GF-D8 (cell line): ENCODE measurements around the gene S1PR1.
"Not testable (repeated sequence)": the region's sequence is repeated elsewhere in the genome, so short reads cannot be mapped to it uniquely, and the experiment has no call there.

Experiments used
- DNase-seq: peaks from one replicate; lab custom pipeline; 2025; lab: John Stamatoyannopoulos, UW

S1PR1 gene

DNA sequence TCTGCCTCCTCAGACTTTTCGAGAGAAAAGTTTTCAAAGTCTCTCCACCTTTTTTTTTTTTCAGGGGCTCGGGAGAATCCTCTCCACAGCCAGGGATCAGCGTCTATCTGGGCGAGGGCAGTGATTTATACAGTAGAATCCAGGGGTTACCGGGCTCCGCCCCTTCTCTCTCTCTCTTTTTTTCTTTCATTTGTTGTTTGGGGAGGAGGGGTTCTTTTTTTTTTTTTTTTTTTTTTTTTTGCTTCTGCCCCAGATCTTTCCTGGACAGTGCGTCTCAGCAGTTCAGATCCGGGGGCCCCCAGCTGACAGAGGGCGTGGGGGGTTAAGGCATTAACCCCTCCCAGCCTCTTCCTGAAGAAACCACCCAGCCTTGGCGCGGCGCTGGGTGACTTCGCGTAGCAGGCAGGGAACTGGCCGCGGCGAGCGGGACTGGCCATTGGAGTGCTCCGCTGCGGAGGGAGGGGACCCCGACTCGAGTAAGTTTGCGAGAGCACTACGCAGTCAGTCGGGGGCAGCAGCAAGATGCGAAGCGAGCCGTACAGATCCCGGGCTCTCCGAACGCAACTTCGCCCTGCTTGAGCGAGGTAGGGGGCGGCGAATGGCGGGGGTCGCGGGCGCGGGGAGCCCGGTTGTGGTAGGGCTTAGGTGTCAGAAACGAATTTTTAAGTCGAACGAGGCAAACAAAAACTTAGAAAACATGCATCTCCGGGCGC, at the start of gene S1PR1:
TSS of gene S1PR1 (plus strand) at position 504 of the 713 bp plus-strand sequence. CDS start 1,966 bp downstream, outside the sequence.
- DNase-seq: no peak

GRCh38 chr1:101187297-101187696, 49.5 kb upstream of the S1PR1 start:
- DNase-seq: no peak

DNA sequence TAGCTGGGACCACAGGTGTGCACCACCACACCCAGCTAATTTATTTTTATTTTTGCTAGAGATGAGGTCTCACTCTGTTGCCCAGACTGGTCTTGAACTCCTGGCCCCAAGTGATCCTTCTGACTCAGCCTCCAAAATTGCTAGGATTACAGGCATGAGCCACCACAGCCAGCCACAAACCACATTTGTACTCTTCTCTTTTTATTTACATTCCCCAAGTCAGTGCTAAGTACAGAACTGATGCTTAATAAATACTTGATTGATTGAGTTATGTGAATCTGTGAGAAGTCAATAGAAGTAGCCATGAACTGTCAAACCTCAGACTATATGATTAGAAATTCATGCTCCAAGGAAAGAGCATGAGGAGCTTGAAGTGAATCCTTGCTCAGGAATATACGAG, 48.5 kb upstream of the S1PR1 start:
- DNase-seq: no peak

DNA sequence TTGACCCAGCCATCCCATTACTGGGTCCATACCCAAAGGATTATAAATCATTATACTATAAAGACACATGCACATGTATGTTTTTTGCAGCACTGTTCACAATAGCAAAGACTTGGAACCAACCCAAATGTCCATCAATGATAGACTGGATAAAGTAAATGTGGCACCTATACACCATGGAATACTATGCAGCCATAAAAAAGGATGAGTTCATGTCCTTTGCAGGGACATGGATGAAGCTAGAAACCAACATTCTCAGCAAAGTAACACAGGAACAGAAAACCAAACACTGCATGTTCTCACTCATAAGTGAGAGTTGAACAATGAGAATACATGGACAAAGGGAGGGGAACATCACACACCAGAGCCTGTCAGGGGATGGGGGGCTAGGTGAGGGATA, 47.9 kb upstream of the S1PR1 start:
- not testable (repeated sequence) for DNase-seq

DNA sequence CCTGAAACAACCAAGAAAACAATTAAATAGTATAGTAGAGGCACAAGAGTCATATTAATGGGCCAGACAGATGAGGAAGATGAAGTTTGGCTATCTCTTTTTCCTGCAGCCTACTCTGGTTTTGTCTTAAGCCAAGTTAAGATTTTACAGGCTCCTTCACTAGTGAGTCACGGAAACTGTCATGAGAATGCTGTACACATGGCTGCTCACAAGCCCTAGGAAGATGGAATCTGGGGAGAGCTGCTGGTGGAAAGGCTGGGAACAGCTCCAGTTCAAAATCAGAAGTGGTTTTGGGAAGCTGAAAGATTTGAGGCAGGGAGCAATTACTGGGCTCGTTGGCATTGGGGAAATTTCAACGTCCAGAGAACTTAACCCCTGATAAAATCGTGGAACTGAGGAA, 46.4 kb upstream of the S1PR1 start:
- no peak for DNase-seq

GRCh38 chr1:101191049-101191448, 45.8 kb upstream of the S1PR1 start:
- no peak for DNase-seq

GRCh38 chr1:101193733-101194169, 43.1 kb upstream of the S1PR1 start:
- DNase-seq: no peak

DNA sequence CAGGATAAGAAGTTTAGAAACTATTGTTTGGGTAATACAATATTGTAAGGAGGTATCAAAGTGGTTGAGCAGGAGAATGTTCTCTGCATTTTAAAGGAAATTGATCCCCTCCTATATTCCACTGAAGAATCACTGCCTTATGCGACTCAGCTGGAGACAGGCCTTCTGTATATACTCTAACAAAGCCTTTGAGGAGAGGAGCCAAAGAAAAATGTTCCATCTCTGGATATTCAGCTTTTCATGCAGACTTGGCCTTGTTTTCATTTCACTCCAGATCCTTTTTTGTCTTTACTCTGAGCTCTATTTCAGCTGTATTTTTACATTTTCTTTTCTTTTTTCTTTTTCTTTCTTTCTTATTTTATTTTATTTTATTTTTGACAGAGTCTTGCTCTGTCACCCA, 42.1 kb upstream of the S1PR1 start:
- DNase-seq: no peak

DNA sequence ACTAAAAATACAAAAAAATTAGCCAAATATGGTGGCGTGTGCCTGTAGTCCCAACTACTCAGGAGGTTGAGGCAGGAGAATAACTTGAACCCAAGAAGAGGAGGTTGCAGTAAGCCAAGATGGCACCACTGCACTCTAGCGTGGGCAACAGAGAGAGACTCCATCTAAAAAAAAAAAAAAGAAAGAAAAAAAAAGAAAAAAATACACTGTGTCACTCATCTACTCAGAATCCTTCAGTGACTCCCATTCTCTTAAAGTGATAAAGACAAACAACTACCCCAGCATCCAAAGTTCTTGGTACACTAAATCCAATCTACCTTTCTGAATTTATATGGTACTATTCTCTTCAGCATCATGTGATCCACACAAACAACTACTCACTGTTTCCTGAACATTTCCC, 40.2 kb upstream of the S1PR1 start:
- no peak for DNase-seq

GRCh38 chr1:101198842-101199636, 37.8 kb upstream of the S1PR1 start:
- no peak for DNase-seq

DNA sequence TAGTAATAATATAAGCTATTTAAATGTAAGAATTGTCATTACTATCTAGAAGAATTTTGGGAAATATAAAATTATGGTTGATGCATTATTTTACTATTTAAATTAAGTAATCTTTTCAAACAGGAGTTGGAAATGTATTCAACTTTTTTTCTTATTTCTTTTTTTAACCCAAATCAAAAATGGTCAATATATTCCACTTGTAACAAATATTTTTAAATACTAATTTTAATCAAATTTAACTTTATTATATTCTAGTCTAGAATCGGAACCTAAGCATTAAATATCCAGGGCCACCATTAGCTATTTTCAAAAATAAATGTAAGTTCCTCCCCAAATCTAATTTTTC, 37.2 kb upstream of the S1PR1 start:
- no peak for DNase-seq

GRCh38 chr1:101200513-101200912, 36.3 kb upstream of the S1PR1 start:
- no peak for DNase-seq

- DNase-seq: no peak
Measured at GRCh38 chr1:101203820-101204540, 32.8 kb upstream of the S1PR1 start.

- no peak for DNase-seq
Measured at GRCh38 chr1:101205457-101205856, 31.4 kb upstream of the S1PR1 start.

GRCh38 chr1:101206139-101206538, 30.7 kb upstream of the S1PR1 start:
- not testable (repeated sequence) for DNase-seq

DNA sequence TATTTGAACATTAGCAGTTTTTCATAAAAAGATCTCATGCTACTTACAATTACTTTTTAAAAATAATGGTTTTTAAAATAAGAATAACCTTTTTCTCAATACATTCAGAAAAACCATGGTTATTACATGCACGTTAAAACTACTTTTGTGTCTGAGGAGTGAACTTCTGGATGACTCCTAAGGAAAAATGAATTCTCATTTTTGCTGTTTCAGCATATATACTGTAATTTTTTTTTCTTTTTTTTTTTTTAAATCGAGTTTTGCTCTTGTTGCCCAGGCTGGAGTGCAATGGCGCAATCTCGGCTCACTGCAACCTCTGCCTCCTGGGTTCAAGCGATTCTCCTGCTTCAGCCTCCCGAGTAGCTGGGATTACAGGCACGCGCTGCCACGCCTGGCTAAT, 29.5 kb upstream of the S1PR1 start:
- DNase-seq: not testable (repeated sequence)

GRCh38 chr1:101207891-101208290, 28.9 kb upstream of the S1PR1 start:
- DNase-seq: no peak

- no peak for DNase-seq
Measured at GRCh38 chr1:101215363-101216011, 21.3 kb upstream of the S1PR1 start.

- DNase-seq: no peak
Measured at GRCh38 chr1:101216623-101217022, 20.2 kb upstream of the S1PR1 start.

DNA sequence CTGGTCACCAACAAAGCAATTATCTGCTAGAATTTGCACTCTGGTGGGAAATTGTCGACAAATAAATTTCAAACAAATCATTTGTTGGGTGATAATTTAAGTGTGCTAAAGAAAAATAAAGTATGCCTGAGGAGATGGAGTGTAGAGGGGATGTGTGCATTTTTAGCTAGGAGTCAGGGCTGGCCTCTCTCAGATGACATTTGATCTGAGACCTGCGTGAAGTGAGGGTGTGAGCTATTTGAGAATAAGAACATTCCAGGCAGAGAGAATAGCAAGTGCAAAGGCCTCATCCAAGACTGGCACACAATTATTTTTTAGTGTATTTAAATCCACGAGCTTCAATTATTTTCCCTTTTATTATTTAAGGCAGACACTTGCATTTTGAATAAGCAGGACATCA, 19.7 kb upstream of the S1PR1 start:
- DNase-seq: no peak

DNA sequence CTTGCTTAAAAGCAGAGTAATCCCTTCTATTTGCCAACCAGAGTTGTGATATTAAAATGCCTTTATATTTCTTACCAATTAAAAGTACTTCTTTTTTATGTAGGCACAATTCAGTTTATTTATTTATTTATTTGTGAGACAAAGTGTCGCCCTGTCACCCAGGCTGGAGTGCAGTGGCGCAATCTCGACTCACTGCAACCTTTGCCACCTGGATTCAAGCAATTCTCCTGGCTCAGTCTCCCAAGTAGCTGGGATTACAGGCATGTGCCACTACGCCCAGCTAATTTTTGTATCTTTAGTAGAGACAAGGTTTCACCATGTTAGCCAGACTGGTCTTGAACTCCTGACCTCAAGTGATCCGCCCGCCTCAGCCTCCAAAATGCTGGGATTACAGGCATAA, 17.9 kb upstream of the S1PR1 start:
- not testable (repeated sequence) for DNase-seq
